Globus pallidus (tissue), 1 donor: ENCODE results near the gene TMEM240.
"Not testable (repeated sequence)": the region's sequence is repeated elsewhere in the genome, so short reads cannot be mapped to it uniquely, and the experiment has no call there.

Source experiments
- DNase-seq: peaks from one replicate; pipeline ENCODE4 v3.0.0-alpha.2; 2015; ENCODE audit warnings: low spot score

The TMEM240 gene

DNA sequence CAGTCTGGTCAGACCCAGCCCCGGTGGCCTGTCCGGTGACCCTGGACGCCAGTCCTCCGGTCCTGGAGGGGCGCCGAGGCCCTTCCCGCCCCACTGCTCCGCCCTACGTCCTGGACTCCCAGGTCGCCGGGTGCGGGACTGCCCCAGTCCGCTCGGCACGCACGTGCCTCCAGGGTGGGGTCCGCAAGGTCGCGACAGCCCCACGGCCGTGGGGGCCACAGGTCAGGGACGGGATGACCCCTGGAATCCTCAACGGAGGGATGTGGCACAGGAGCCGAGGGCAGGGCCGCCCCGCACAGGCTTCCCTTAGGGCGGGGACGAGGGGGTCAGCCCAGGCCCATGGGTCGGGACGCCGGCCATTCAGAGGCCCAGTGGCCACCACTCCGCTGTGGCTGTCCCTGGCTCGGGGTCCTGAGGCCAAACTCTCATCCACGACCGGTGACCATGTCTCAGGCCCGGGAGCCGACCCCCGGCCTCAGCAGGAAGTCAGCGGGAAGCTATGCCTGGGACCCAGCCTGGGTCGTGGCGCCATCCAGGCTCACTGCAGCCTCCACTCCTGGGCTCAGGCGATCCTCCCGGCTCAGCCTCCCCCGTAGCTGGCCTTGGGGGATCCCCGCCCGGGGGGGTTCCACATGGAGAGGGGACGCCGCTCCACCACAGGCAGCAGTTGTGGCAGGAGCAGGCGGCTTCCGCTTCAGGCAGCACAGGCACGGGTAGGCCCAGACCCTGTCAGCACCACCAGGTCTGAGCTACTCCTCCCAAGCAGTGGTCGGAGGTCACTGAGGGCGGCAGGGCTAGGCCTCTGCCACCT lies 599 bp upstream of the TMEM240 start:
- DNase-seq = no peak

DNA sequence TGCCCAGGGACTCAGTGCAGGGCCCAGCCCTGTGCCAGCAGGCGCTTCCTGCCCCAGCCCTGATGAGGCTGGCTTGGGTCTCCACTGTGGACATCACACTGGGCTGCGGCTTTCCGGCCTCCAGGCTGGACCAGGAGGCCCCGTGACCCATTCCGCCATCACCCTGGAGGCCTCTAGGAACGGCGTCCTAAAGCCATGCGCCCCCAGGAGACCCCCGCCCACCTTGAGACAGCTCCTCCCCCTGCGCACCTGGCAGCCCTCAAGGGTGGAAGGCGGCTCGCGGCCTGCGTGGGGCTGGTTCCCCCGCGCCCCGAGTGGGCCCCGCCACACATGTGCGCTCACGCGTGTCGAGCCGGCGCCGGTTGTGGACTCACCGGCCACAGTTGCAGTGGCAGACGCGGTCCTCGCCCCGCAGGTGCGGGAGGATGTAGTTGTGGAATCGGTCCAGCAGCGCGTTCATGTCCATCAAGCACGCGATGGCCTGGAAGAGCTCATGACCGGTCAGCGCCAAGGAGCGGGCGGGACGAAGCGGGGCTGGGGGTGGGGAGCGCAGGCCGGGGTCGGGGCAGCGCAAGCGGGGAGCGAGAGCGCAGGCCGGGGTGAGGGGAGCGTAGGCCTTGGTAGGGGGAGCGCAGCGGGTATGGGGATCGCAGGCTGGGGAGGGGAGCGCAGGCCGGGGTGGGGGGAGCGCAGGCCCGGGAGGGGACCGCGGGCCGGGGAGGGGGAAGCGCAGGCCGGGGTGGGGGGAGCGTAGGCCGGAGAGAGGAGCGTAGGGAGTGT lies 924 bp downstream of the TMEM240 start:
- DNase-seq = no peak

DNA sequence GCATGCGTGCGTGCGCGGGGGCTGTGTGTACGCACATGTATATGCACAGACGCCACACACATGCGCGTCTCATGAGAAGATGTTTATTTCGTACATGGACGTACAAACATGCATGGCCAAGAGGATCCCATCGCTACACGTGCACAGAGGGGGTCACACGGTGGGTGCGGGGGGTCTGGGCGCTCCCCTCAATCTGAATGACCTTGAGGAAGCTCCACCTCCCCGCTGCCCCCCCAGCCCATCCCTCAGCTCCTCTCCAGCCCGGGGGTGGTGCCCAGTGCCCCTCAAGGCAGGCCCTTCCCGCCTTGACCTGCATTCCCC lies 1.5 kb downstream of the TMEM240 start:
- DNase-seq = no peak

- no peak for DNase-seq
These were observed 2.1 kb downstream of the TMEM240 start for GRCh38 chr1:1538334-1538733.

DNA sequence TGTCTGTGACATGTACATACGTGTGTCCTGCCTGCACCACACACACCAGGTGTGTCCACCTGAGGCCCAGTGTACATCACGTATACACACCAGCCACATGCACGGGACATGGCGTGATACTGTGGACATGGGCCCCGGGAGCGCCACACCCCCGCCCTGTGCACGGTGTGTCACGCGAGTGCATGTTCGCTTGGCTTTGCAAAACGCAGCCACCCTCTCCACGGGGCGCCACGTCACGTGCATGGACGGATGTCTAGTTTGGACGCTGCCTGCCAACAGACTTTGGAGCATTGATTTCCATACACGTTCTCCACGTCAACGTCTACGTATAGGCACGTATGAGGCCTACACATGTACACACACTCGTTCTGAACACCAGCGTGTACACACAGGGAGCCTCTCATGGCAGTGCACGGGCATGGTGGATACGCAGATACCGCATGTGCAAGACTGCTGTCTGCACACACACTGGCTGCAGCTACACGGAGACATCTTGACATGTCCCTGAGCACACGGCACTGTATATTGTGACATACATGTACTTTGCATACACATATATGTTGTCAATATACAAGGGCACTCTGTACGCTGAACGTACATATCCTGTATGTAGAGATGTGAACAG lies 2.7 kb downstream of the TMEM240 start:
- no peak for DNase-seq

DNA sequence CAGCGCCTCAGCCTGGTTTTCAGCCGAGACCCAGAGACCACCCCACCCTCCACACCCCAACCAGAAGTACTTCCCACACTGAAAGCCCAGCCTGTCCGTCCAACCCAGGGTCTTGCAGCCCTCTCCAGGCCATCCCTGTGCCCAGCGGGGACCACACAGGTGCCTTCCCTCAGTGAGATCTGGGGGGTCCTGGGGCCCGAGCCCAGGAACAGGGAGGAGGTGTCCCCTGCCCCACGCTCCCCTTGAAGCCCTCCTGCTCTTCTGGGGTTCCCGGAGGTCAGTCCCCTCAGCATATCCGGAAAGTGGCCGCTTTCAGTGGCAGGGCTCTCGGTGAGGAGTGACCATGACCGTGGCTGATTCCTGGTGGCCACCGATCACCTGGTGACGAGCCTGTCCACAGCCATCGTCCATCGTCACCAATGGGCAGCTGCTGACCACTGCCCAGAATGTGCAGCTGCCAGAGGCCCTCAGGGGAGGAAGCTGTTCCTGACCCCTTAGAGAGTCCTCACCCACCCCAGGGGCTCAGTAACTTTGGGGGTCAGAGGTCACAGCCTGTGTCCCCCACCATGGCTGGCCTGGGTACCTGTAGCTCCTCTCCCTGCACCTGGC lies 3.4 kb downstream of the TMEM240 start:
- no peak for DNase-seq

DNA sequence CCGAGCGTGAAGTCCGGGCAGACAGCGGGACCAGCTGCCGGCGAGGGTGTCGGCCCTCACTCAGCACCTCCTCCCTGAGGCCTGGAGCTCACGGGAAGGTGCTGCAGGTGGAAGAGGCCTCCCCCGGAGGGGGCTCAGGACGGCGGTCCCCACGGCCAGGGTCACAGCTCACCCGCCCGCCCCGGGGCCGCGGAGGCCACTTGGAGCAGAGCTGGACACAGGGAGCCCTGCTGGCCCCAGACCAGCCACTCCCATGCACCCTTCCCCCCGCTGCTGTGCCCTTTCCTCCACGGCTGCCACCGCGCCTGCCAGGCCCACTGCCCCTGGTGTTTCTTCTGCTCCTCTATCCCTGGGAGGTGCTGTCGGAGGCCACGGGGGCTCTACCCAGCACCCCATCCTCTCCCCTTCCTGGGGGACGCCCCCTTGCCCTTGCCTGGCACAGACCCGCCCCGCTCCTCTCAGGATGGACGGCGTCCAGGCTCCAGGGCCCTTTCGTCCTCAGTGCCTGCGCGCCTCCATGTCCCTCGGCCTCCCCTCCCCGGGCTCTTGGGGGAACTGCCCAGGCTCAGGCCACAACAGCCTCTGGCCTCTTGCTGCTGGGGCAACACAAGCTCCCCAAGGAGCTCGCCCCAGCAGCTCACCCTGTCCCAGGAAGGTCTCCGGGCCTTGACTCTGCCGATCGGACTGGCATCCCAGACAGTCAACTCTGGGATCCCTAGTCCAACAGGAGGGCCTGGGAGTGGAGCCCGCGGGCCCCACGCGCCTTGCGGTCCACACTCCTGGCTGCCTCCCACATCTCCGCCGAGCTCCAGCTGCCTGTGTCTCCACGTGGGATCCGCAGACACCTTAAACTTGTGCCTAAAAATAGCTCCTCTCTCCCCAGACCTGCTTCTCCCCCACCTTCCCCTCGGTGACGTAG lies 4.1 kb downstream of the TMEM240 start:
- no peak for DNase-seq

DNA sequence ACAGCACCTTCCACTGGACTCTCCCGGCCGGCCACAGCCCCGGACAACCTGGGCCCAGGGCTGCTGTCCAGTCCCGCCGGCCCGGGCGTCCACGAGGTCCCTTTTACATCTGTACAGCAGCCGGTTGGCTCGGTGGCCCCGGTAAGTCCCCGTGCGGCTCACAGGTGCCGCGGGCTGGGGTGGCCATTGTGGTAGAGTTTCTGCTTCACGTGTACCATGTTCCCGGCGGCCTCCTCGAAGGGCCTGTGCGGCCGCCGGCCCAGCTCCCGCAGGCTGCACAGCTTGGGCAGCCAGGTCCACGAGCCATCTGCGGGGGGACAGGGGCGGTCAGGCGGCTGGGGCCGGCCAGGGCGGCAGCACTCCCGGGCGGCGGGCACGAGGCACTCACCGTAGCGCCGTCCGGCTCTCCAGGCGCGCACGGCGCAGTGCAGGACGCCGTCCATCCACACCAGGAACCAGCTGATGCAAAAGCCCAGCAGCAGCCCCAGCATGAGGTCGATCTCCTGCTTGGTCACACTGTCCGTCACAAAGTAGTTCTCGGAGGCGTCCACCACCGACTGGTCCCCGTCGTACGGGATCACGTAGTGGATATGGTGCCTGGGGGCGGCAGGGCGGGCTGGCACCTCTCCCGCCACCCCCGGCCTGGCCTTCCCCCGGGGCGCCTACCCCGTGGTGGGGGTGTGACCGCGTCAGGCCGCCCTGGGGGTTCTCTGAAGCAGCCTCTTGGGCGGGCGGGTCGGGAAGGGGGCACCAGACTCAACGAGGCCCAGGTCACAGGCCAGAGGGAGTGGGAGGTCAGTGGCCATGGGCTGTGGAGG lies 5.0 kb downstream of the TMEM240 start:
- no peak for DNase-seq

- no peak for DNase-seq
These were observed 5.8 kb downstream of the TMEM240 start for GRCh38 chr1:1534401-1535154.

DNA sequence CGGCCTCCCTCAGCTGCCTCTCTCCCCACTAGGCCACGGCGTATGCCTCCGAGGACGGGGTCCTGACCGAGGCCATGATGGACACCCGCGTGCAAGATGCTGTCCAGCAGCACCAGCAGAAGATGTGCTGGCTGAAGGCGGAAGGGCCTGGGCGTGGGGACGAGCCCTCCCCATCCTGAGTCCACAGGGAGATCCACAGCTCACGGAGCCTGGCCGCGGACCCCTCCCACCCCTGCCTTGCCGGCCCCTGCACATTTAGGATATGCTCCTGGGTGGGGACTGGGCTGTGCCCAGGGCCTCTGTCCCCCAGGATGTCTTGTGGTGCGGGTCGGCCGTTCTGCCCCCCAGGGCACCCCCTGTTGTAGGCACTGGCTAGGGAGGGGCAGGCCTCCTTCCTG lies 6.5 kb downstream of the TMEM240 start:
- not testable (repeated sequence) for DNase-seq

DNA sequence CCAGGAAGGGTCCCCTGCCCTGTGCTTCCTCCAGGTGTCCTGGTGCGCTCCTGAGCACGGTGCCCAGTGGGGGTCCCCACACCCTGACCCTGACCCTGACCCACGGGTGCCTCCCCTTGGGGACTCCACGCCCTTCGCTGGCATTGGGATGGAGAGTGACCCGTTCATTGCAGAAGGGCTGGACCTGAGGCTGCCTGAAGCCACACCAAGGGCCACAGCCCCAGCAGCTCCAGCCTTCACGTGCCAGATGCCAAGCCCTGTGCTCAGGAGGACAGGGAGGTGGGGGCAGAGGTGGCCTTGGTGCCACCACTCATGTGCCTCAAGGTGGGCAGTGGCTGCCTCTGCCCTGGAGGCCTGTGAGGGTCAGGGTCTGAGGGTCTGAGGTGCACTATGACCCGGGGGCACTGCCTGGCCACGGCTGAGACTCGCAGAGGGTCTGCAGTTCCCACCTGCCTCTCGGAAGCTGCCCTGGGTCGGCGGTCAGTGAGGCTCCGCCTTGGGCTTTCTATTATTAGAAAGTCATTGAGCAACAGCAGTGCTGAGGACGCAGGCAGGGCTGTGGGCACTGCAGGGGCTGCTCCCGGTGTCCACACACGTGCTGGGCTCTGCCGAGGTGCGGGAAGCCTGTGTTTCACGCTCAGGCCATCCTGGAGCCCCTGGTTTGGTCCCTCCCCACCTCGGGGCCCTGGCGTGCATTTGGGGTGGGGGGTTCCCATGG lies 7.1 kb downstream of the TMEM240 start:
- DNase-seq = not testable (repeated sequence)

DNA sequence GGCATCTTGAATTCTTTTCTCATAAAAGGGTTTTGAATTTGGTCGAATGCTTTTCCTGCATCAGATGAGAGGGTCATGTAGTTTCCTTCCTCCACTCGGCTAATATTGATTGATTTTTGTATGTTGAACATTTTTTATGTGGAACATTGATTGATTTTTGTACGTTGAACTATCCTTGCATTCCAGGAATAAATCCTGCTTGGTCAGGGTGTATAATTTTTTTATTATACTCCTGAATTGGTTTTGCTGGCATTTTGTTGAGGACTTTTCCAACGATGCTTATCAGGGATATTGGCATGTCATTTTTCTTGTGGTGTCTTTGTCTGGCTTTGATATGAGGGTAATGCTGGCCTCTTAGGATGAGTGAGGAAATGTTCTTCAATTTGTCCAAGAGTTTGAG lies 8.5 kb downstream of the TMEM240 start:
- no peak for DNase-seq

DNA sequence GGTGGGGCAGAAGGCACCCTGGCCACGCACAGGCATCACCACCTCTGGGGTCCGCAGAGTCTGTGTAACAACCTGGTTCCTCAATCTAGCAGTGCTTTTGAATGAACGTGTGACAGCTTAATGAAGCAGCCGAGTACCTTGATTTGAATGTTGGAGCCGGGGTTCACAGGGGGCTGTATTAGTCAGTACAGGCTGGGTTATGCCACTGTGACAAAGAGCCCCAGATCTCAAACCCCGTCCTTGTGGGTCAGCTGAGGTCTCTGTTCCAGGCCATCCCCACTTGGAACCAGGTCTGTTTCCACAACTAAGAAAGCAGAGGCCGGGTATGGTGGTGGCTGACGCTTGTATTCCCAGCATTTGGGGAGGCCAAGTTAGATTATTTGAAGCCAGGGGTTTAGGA lies 10.5 kb downstream of the TMEM240 start:
- DNase-seq = no peak

- no peak for DNase-seq
These were observed 11.1 kb downstream of the TMEM240 start for GRCh38 chr1:1529321-1529720.

GRCh38 chr1:1528301-1529267 lies 11.8 kb downstream of the TMEM240 start:
- DNase-seq = no peak

GRCh38 chr1:1527092-1527816 lies 13.2 kb downstream of the TMEM240 start:
- no peak for DNase-seq

GRCh38 chr1:1526476-1526875 lies 13.9 kb downstream of the TMEM240 start:
- not testable (repeated sequence) for DNase-seq
